HEK293 (cell line): ENCODE measurements around the gene PREX1.

Experiments used
- AEBP2 ChIP-seq: fragments of 450-650 bp; formaldehyde crosslinking; IDR thresholded peaks from 2 replicates; pipeline ENCODE4 v1.5.1; 2016; ENCODE audit warnings: missing biosample characterization, missing genetic modification characterization, borderline replicate concordance
- CTCF ChIP-seq: fragments of 450-650 bp; formaldehyde crosslinking; IDR thresholded peaks from 2 replicates; pipeline ENCODE4 v1.5.1; 2016; ENCODE audit warnings: missing biosample characterization, missing genetic modification characterization
- MYNN ChIP-seq: fragments of 450-650 bp; formaldehyde crosslinking; IDR thresholded peaks from 2 replicates; pipeline ENCODE4 v1.5.1; 2016; ENCODE audit warnings: missing biosample characterization, missing genetic modification characterization, borderline replicate concordance
- ZNF510 ChIP-seq: fragments of 450-650 bp; formaldehyde crosslinking; IDR thresholded peaks from 2 replicates; pipeline ENCODE4 v1.5.1; 2018; ENCODE audit warnings: mild to moderate bottlenecking, missing genetic modification characterization, missing biosample characterization; ENCODE audit not compliant: insufficient replicate concordance
- ZNF660 ChIP-seq: fragments of 450-650 bp; IDR thresholded peaks from 2 replicates; pipeline ENCODE4 v1.5.1; 2018; ENCODE audit warnings: missing biosample characterization, mild to moderate bottlenecking, missing genetic modification characterization

- no peak for TF ChIP-seq CTCF (tag by site-specific recombination)
- TF ChIP-seq ZNF510 (tag by site-specific recombination): no peak
- no peak for TF ChIP-seq ZNF660 (tag by site-specific recombination)
- TF ChIP-seq AEBP2 (tag by site-specific recombination): no peak
- TF ChIP-seq MYNN: no peak
Measured at GRCh38 chr20:48684501-48685041, 143.2 kb downstream of the PREX1 start.
